ENCODE results near the gene ZBTB38.

The ZBTB38 gene

DNA sequence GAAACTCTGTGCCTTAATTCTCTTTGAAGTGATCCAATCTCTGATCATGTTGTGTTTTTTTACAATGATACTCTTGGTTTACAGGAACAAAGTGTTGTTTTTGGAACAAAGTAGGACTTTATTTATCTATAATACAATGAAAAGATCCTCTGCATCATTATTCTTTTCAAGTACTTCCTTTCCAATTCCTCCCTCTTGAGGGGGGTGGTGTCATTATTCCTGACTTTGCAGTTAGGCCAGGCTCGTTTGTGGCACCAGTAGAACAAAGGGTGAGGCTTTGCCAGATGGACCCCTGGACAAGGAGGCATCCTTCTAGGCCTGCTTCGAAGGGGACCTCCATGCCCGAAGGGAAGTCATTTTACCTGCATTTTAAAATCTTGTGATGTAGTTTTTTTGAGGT lies 41.7 kb upstream of the ZBTB38 start:
- no peak for DNase-seq (ENCODE audit: low read depth)
- no peak for TF ChIP-seq POLR2A (IDR thresholded peaks at IDR 0.05; ENCODE audit: extremely low read depth, insufficient read length)
- TF ChIP-seq, protein P1, sequence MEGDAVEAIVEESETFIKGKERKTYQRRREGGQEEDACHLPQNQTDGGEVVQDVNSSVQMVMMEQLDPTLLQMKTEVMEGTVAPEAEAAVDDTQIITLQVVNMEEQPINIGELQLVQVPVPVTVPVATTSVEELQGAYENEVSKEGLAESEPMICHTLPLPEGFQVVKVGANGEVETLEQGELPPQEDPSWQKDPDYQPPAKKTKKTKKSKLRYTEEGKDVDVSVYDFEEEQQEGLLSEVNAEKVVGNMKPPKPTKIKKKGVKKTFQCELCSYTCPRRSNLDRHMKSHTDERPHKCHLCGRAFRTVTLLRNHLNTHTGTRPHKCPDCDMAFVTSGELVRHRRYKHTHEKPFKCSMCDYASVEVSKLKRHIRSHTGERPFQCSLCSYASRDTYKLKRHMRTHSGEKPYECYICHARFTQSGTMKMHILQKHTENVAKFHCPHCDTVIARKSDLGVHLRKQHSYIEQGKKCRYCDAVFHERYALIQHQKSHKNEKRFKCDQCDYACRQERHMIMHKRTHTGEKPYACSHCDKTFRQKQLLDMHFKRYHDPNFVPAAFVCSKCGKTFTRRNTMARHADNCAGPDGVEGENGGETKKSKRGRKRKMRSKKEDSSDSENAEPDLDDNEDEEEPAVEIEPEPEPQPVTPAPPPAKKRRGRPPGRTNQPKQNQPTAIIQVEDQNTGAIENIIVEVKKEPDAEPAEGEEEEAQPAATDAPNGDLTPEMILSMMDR (IDR thresholded peaks at IDR 0.05; ENCODE audit: low read depth, low read length), result no peak
- TF ChIP-seq, protein P2, sequence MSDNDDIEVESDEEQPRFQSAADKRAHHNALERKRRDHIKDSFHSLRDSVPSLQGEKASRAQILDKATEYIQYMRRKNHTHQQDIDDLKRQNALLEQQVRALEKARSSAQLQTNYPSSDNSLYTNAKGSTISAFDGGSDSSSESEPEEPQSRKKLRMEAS (IDR thresholded peaks at IDR 0.05; ENCODE audit: low read depth, low read length), result no peak
- TF ChIP-seq MYC (IDR thresholded peaks at IDR 0.05; ENCODE audit: low read depth, low read length), result no peak

DNA sequence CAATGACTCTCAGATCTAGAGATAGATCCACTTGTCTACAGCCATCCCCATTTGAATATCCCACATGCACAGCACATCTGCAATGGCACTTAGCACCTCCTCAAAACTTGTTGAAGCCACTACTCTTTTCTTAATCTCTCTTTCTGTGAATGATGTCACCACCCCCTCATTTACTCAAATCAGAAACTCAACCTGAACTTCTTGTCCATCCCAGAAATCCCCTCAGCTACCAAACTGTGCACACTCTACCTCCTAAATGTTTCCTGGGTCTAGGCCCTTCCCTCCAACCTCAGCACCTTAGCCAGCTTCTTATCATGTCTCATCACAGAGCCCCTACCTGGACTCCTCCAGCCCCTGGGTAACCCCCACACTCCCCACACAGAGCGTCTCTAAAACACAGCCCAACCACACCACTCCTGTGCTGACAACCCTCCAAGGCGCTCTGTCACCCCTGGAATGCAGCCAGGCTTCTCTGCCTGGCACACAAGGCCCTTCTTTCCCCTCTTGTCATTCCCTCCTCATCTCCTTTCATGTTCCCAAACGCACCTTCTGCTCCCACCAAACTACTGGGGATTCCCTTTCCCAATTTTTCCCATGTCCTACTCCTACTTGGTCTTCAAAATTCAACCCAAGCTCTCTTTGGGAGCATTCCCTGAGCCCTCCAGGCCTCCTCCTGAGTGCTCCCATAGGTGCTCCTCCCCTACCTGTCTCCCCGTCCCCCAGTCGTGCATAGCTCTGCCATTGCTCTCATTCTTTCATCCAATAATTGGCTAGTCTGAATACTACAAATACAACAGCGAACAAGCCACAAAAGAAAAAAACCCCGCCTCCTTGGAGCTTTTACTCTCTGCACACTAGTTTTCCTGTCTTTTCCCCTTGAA lies 39.8 kb upstream of the ZBTB38 start:
- DNase-seq (ENCODE audit: low read depth), result no peak
- no peak for TF ChIP-seq MYC (IDR thresholded peaks at IDR 0.05; ENCODE audit: low read depth, low read length)
- TF ChIP-seq, protein P1 (IDR thresholded peaks at IDR 0.05; ENCODE audit: low read depth, low read length), result no peak
- TF ChIP-seq POLR2A (IDR thresholded peaks at IDR 0.05; ENCODE audit: extremely low read depth, insufficient read length), result no peak
- TF ChIP-seq, protein P2 (IDR thresholded peaks at IDR 0.05; ENCODE audit: low read depth, low read length), result no peak
- no peak overlapping the region for H3K4me3 ChIP-seq (ENCODE audit: low read depth, low read length)

More for the DNA sequence above, 41.7 kb upstream of the ZBTB38 start:
- no peak overlapping the region for H3K4me3 ChIP-seq (ENCODE audit: low read depth, low read length)

DNA sequence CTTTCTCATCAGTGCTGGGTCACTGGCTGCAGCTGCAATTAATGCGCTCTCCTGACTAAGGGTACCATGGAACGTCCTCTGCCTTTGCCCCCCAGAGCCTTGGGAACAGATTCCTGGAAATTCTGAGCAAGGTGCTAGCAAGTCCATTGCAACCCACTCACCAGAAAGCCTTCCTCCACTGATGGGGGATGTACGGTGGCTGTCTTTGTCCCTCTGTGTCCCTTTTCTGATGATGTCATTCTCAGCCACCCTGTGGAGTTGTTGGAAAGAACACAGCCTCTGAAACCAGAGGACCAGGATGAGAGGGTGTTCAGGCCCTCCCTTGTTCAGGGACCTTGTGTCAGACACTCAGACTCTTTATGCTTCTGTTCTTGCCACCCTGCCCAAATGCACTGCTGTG lies 38.1 kb upstream of the ZBTB38 start:
- no peak overlapping the region for H3K4me3 ChIP-seq (ENCODE audit: low read depth, low read length)
- no peak for DNase-seq (ENCODE audit: low read depth)
- TF ChIP-seq, protein P1 (IDR thresholded peaks at IDR 0.05; ENCODE audit: low read depth, low read length), result no peak
- TF ChIP-seq, protein P2 (IDR thresholded peaks at IDR 0.05; ENCODE audit: low read depth, low read length), result no peak
- TF ChIP-seq MYC (IDR thresholded peaks at IDR 0.05; ENCODE audit: low read depth, low read length) (no peak), POLR2A (IDR thresholded peaks at IDR 0.05; ENCODE audit: extremely low read depth, insufficient read length) (no peak)

DNA sequence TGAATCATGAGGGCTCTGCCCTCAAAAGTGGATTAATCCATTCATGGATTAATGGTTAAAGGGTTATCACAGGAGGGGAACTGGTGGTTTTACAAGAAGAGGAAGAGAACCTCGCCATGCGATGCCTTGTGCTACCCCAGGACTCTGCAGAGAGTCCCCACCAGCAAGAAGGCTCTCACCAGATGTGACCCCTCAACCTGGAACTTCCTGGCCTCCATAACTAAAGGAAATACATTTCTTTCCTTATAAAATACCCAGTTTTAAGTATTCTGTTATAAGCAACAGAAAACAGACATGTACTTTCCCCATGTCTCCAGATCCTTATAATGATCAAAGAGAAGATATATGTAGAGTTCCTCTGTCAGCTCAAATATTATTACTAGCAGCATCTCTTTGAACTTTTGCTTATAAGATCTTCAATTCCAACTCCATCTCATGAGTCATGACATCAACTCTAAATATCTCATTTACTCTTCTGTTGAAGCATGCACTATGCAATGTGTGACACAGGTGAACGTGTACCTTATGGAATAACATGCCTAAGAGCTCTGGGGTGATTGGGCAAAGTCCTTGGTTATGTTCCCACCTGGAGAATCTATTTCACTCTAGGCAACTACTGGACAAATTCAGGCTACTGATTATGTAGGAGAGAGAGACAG lies 37.5 kb upstream of the ZBTB38 start:
- no peak overlapping the region for H3K4me3 ChIP-seq (ENCODE audit: low read depth, low read length)
- TF ChIP-seq, protein P2 (IDR thresholded peaks at IDR 0.05; ENCODE audit: low read depth, low read length), result no peak
- TF ChIP-seq, protein P1 (IDR thresholded peaks at IDR 0.05; ENCODE audit: low read depth, low read length), result no peak
- TF ChIP-seq MYC (IDR thresholded peaks at IDR 0.05; ENCODE audit: low read depth, low read length) (no peak), POLR2A (IDR thresholded peaks at IDR 0.05; ENCODE audit: extremely low read depth, insufficient read length) (no peak)
- DNase-seq (ENCODE audit: low read depth), result peak; percentile 27

DNA sequence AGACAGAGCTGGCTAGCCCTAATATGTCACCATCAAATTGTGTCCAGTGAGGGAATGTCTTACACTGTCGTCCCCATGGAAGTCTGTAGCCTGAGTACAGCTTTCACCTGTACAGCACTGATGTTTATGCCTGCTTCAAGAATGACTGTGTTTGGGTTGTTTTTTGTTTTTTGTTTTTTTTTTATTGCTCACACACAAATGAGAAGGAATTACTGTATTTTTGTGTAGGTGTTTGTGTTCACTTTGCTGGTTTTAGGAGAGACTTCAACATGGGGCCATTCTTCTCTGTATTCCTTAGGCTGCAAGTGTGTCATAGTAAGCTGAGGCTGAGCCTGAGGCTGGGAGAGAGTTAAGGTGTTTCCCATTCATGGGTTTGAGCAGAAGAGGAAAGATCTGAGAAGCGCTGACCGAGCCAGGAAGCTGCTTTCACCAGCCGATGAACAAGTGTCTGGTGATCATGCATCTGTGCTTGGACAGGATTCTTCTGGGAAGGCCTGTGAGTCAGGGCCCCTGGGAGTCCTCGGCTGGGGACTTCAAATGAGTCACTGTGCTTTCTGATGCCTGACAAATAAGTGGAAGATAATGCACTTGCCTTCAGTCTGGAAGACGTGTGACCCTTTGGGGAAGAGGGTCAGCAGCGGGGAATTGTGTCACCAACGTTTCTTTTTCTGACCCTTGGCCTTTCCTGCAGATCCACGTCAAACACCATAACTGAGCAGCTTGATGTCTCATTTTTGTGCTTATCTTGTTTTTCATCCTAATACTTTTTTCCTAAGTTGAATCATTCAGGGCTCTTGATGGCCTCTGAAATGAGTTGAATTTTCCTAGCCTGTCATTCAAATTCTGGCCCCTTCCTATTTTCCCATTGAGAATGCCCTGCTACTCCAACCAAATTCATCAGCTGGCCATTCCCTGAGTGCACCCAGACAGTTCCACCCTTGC lies 36.7 kb upstream of the ZBTB38 start:
- TF ChIP-seq, protein P1 (IDR thresholded peaks at IDR 0.05; ENCODE audit: low read depth, low read length), result no peak
- TF ChIP-seq, protein P2 (IDR thresholded peaks at IDR 0.05; ENCODE audit: low read depth, low read length), result no peak
- no peak for TF ChIP-seq POLR2A (IDR thresholded peaks at IDR 0.05; ENCODE audit: extremely low read depth, insufficient read length)
- peak; percentile 19; the same call in 1 of the 2 replicates for TF ChIP-seq MYC (IDR thresholded peaks at IDR 0.05; ENCODE audit: low read depth, low read length)

More for the DNA sequence above, 36.7 kb upstream of the ZBTB38 start:
- DNase-seq (ENCODE audit: low read depth), result peak; percentile 93
- no peak overlapping the region for H3K4me3 ChIP-seq (ENCODE audit: low read depth, low read length)

All from NB4 (cell line).